Neural progenitor cell (in vitro differentiated cells): Measurements from ENCODE around the gene SF3A1.

Experiments used
- CTCF ChIP-seq: fragments of 200-600 bp; sonication (generic); IDR thresholded peaks from 2 replicates; pipeline ENCODE4 v1.5.1; 2017; ENCODE audit warnings: antibody characterized with exemption, mild to moderate bottlenecking
- EZH2phosphoT487 ChIP-seq: fragments of 200-600 bp; sonication (generic); IDR thresholded peaks from 2 replicates; pipeline ENCODE4 v1.6.1; 2017; ENCODE audit warnings: antibody characterized with exemption

GRCh38 chr22:30390974-30391691 is 34.4 kb upstream of the SF3A1 start:
- no peak for TF ChIP-seq EZH2phosphoT487
- TF ChIP-seq CTCF: peak; percentile 64
